Vagina (tissue), 2 donors: ENCODE results near the gene PGLYRP3.

Source experiments
- CTCF ChIP-seq, 3 experiments: fragments of 450-650 bp in 2 of 3; fragments of 200-600 bp in 1 of 3; sonication (generic) in 1 of 3; IDR thresholded peaks; one replicate each; pipeline ENCODE4 v1.5.1; 2017 to 2019; ENCODE audit warnings: antibody characterized with exemption in 3 of 3, mild to moderate bottlenecking in 2 of 3, moderate library complexity in 2 of 3
- POLR2A ChIP-seq, 2 donors: fragments of 450-650 bp; IDR thresholded peaks; one replicate each; pipeline ENCODE4 v1.6.1; 2017; ENCODE audit warnings: antibody characterized with exemption in 2 of 2, mild to moderate bottlenecking in 2 of 2, moderate library complexity in 2 of 2
- POLR2AphosphoS5 ChIP-seq, 2 donors: sonication (generic); formaldehyde crosslinking; IDR thresholded peaks; one replicate each; pipeline ENCODE4 v1.9.0; 2017; ENCODE audit warnings: antibody characterized with exemption in 2 of 2, mild to moderate bottlenecking in 2 of 2, low read depth in 1 of 2; ENCODE audit not compliant: insufficient read depth in 1 of 2

GRCh38 chr1:153324912-153325311 is 12.2 kb upstream of the PGLYRP3 start:
- TF ChIP-seq CTCF (IDR thresholded peaks at IDR 0.05): no peak
- TF ChIP-seq POLR2AphosphoS5 (IDR thresholded peaks at IDR 0.05; ENCODE audit: insufficient read depth in 1 of 2, low read depth in 1 of 2): no peak
- TF ChIP-seq POLR2A (IDR thresholded peaks at IDR 0.05): no peak
